Astrocyte (in vitro differentiated cells and primary cell): ENCODE measurements around the gene ADARB2.

Source experiments
- EZH2 ChIP-seq: IDR thresholded peaks from 2 replicates; pipeline ENCODE4 v1.6.1; 2012; ENCODE audit warnings: mild to moderate bottlenecking, low read length, inconsistent platforms; ENCODE audit not compliant: insufficient read depth
- TF ChIP-seq, protein P1 (sequence below): IDR thresholded peaks from 2 replicates; pipeline ENCODE4 v1.5.1; 2011; ENCODE audit warnings: low read depth, mild to moderate bottlenecking, inconsistent platforms, low read length, moderate library complexity; ENCODE audit not compliant: insufficient read depth

DNA sequence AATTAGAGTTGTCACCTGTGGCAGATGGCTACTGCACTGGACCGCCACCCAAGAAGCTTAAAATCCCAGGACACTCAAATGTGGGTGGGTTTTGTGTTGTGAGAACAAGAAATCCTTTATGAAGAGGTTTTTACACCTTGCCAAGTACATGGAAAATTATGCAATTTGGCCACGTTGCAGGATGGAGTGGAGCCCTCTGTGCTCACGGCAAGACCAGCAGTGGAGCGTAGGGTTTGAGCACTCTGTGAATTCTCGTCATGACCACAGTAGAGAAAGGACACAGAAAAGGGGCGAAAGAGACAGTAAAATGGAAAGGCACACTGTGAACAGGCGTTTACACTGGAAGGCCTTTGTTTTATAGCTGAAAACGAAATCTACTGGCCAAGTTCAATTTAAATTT is 222.6 kb downstream of the ADARB2 start:
- TF ChIP-seq, protein P1, sequence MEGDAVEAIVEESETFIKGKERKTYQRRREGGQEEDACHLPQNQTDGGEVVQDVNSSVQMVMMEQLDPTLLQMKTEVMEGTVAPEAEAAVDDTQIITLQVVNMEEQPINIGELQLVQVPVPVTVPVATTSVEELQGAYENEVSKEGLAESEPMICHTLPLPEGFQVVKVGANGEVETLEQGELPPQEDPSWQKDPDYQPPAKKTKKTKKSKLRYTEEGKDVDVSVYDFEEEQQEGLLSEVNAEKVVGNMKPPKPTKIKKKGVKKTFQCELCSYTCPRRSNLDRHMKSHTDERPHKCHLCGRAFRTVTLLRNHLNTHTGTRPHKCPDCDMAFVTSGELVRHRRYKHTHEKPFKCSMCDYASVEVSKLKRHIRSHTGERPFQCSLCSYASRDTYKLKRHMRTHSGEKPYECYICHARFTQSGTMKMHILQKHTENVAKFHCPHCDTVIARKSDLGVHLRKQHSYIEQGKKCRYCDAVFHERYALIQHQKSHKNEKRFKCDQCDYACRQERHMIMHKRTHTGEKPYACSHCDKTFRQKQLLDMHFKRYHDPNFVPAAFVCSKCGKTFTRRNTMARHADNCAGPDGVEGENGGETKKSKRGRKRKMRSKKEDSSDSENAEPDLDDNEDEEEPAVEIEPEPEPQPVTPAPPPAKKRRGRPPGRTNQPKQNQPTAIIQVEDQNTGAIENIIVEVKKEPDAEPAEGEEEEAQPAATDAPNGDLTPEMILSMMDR: no peak
- TF ChIP-seq EZH2: no peak
